Stimulated activated CD8-positive, alpha-beta memory T cell treated with anti-CD3 and anti-CD28 coated beads, Interleukin-7, amount 100 ng/mL, for 48 hours (primary cell): ENCODE measurements around the gene PLAC1.

Source experiments
- DNase-seq, 2 donors: peaks; one replicate each; pipeline ENCODE4 v3.0.0-alpha.2; 2020; ENCODE audit warnings: low read depth in 1 of 2; ENCODE audit errors: extremely low read depth in 1 of 2

PLAC1 gene

DNA sequence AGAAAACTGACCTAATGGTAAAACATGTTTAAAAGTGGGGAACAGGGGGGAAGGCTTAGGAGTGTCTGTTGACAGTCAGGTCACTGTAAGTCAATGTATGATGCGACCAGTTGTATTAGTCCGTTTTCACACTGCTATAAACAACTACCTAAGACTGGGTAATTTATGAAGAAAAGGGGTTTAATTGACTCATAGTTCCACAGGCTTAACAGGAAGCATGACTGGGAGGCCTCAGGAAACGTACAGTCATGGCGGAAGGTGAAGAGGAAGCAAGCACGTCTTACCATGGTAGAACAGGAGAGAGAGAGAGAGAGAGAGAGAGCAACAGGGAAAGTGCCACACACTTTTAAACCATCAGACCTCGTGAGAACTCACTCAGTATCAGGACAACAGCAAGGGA, 13.0 kb upstream of the PLAC1 start:
- no peak for DNase-seq

DNA sequence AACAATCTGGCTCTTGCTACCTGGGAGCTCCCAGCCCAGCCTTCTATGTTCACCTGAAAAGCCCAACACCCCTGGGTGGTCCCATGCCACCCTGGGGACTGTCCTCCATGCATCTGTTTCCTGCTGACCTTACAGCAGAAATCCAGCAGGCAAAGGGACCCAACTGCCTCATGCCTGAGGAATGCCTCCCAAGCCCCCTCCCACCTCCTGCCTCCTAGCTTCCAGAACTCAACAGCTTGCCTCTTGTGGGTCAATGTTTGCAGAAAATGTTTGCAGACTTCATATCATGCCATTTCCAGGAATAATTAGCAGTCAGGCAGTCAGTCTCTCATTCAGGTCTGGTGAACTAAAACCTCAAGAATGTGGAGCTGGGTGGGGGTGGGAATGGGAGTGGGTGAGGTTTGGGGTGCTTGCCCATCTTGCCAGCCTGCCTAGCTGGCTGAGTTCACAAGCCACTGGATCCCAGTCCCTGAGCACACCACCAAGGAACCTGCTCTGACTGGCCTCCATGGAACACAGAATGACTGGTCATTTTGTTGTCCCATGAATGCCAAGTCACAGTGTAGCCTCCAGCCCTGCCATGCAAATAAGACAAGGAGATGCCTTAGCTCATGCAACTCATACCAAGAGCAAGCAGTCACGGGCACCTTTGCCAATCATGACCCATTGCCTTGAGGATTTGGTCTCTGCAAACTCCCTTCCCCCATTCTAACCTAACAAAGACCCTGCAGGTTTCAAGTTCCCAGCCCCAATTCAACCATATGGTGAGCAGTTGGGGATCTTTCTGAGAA, 12.1 kb upstream of the PLAC1 start:
- DNase-seq: no peak

DNA sequence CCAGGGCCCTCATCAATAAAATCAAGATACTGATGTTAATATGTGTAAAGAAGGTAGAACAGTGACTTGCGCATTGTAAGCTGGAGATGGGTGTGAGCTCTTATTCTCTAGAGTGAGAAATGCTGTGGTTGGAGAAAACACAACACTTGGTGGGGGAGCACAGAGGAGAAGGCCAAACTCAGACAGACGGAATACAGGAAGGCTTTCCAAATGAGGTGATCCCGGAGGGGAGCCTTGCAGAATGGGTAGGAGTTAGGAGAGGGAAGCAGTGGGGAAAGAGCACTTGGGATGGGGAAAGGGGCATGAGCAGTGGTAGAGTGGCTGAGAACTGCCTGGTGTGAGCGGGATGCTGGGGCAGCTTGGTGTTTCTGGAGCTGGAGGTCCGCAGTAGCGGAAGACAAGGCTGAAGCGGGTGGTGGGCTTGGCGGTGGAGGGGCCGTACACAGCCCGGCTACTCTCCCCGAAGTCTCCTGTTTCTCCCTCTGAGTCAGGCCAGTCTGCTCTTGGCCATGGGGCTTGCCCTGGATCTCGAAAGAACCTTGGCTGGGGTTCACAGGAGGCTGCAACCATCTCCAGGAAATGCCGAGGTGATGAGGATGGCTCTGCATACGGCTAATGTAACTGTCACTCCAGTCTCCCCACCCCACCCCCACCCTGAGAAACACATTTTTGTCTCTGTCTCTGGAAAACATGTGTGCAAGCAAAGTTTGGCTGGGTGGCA, 11.3 kb upstream of the PLAC1 start:
- no peak for DNase-seq

DNA sequence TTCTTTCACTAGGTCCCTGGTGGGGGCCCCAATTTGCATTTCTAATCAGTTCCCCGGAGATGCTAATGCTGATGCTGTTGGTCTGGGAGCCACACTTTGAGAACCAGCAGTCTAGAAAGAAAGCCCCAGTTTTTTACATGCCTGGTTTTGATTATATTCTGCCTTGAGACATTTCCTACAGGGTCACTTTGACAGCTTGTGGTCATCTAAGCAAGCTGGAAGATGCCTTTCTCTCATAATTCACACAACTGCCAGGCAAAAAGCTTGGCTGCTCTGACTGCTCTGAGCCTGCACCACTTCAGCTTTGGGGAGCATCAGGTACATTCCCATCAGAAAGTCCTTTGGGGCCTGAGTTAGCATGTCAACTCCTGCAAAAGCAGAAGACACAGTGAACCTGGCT, 5.9 kb upstream of the PLAC1 start:
- DNase-seq: no peak

DNA sequence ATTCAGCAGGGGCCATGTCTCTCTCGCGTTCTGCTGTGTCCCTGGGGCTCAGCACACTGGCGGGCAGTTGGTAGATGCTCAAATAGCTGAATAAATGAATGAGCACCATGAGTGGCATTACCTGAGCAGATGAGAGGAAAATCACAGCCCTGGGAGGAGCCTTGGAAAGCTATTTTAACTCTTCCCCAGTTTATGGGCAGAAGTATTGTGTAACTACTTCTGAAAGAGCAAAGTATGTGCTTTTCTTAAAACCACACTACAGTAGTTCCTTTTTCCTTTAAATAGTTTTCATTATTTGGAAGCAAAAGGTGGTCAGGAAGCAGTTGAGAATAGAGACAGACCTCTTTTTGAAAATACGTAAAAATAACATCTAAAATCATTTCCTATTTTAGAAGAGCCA, 3.0 kb upstream of the PLAC1 start:
- DNase-seq: no peak

DNA sequence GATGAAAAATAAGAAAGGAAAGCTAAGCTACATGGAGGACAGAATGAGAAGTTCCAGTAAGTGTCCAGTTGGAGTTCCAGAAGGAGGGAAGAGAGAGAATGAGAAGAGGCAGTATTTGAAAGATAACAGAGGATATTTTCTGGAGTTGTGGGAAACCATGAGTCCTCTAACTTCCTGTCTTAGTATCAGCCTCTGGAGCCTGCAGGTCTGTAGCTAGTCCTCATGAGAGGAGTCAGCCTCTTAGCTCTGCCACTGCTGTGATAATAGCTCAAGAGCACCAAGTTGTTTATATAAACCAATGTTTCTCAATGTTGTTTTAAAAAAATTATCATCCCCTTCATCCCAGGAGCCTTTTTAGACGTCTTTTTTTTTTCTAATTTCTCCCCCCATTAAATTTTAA, 2.4 kb upstream of the PLAC1 start:
- no peak for DNase-seq

DNA sequence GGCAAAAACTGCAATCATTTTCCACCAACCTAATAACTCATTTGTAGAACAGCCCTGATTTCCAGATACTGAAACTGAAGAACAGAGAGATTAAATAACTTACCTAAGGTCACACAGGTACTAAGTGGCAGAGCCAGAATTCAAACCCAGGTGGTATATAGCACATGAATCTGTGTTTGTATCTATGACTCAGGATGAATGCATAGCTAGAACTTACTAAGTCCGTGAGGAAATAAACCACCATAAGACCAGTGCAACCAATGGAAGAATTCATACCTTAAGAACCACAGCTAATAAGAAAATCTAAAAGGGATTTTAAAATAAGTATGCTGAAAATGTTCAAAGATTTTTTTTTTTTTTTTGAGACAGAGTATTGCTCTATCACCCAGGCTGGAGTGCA, 1.5 kb upstream of the PLAC1 start:
- no peak for DNase-seq

DNA sequence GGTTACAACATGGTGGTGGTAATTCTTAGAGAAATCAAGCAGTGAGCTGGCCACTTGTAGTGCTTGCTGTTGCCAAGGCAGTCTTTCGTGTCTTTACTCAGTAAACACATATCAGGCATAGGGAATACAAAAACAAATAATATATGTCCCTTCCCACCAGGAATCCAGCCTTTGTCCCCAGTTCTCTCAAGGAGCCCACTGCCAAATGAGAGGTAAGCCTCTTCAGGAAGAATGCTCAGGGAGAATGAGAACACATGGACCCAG, 421 bp upstream of the PLAC1 start:
- no peak for DNase-seq

DNA sequence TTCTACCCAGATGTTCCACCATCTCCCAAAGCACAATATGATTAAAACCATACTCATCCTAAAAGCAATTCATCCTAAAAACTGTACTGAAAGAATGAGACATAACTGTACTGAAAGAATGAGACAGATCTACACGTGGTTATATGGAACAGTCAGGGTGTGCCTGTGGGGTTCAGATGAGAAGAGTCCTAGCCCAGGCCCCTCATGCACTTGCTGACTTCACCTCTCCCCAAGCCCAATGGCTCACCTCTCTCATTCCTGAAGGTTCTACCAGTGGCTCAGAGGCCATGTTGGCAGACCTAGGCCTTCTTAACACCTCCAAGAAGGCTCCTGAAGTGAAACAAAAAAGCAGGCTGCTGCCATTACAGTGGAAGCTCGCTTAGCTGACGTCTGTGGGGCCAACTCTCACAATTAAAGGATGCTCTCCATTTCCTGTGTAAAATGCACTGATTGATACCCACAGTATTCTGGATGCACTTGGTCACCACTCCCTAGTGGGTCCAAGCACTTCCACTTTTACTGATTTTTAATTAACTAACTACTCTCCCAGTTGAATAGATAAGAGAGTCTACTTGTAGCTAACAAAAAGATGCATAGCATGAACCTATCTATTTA, 3.8 kb downstream of the PLAC1 start:
- peak; percentile 5 to 45 for DNase-seq

DNA sequence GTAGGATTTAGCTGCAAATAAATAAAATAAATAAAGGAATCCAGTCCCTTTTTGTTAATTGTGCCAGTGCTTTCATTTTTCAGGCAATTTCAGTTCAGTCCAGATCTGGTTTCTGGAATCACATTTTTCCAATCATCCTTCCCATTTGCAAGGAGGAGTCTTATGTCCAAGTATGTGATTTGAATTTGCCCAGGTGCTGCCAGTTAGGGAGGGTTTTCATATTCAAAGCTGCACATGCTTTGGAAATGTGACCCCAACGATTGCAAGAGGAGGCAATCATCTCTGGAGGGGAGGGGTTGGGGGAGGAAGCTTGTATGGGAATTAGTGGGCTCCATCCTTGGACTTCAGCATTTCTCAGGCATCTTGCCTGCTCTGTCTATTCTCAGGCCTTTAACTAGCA, 4.4 kb downstream of the PLAC1 start:
- DNase-seq: no peak

DNA sequence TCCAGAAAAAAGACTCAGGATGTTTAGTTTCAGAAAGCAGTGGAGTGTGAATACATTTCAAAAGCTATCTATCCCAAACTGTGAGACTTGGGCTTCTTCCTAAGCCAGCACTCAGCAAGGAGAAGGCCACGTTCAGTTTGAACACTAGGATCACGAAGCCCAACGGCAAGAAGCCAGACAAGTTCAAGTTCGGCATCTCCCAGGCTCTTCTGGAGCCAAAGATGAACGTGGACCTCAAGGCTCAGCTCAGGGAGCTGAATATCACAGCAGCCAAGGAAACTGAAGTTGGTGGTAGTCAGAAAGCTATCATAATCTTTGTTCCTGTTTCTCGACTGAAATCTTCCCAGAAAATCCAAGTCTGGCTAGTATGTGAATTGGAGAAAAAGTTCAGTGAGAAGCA, 7.6 kb downstream of the PLAC1 start:
- DNase-seq: no peak

DNA sequence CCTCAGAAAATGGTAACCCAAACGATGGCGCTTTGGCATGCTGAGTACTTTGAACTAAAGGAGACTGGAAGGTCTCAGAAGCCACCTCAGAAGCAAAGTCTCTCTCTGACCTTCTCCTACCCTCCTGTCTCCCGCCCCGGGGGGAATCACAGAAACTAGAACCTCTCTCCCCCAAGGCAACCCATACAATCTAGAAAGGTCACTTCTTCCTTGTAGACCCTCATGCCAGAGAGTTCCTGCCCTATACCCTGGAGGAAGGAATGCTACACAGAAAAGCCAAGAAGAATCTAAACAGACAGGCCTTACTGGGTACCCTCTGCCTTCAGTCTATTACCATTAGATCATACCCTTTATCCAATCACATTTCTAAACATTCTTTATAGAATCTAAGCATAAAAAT, 8.5 kb downstream of the PLAC1 start:
- no peak for DNase-seq

DNA sequence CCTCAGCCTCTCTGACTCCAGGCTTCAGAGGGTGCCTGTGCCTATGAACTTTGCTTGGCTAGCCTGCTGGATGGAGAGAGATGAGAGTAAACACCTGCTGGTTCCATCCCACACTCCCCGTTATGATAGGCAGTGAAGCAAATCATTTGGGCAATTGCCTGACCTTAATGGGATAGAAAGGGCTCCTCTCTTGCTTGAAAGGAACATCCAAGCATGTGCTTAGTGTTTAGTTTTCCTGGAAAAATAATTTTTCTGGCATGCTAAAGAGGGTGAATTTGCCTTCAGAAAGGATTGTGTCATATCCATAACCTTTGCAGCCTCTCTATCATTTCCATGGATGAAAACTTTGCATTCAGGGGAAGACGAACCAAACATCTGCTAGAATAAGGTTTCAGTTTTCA, 10.8 kb downstream of the PLAC1 start:
- no peak for DNase-seq

DNA sequence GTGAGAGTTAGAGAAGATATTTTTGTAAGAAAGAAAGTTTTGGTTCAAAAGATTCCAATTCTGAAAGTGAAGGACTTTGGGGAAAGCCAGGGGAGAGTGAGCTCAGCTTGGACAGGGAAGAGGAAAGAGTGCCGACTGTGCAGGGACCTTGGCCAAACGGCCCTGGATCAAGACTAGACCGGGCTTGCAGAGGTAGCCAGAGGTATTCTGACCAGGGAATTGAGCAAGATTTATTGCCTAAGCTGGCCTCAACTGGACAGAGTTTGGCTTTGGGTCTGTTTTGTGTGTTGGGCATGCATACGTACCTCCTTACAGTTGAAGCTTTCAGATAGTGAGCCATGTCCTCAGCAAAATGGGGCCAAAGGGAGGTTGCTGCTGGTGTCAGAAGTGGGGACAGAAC, 11.6 kb downstream of the PLAC1 start:
- no peak for DNase-seq

DNA sequence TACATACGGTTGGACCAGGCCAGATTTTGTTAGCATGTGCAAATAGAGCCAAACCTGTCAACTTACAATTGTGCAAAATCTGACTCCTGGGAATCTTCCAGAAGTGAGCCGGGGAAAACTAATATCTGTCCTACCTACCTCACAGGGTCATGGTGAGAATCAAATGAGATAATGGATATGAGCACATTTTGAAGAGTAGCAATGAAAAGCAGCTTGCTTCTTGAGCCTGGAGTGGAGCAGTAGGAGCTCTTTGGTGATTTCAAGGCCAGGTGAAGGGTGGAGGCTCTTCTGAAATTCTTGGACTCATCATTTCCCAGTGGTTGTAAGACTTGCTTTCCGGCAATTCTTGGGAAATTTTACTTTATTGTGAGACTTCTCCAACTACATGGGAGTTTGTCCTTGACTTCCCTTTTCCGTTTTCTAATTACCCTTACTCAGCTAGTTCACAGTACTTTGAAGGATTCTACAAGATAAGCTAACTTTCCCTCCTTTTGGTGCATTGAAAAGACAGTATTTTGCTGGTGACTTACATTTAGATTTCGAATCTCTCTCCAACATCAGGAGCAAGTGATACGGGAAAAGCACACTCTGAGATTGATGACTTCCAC, 12.2 kb downstream of the PLAC1 start:
- no peak for DNase-seq

DNA sequence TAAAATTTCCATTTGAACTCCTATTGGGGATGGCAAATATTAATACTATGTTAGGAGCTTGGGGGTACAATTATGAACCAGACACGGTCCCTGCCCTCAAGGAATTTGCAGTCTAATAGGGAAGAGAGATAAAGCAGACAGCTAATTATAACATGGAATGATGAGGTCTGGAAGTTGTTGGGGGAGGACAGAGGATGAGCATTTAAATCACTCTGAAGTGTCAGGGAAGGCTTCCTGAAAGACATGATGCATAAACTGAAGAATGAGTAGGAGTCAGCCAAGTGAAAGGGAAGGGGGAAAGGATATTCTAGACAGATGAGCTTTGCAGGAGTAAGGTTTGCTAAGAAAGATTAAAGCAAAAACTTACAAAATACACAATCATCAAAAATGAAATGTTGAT, 15.9 kb downstream of the PLAC1 start:
- no peak for DNase-seq

DNA sequence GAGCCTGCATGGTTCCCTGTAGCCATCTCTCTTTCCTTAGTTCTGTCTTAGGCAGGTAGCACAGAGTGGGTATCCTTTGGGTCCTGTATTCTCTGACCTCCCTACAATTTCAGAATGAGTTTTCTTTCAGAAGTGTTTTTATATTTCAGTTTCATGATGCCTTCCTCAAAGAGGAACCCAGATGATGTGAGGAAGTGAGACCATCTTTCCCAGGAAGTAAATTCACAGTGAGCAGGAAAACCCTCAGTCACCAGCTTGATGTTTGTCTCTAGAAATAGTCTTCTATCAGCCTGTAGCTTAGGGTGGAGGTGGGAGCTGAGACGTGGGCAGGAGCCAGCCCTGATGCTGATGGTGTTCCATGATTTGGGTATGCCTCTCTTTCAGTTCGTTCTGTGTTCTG, 16.9 kb downstream of the PLAC1 start:
- DNase-seq: no peak

DNA sequence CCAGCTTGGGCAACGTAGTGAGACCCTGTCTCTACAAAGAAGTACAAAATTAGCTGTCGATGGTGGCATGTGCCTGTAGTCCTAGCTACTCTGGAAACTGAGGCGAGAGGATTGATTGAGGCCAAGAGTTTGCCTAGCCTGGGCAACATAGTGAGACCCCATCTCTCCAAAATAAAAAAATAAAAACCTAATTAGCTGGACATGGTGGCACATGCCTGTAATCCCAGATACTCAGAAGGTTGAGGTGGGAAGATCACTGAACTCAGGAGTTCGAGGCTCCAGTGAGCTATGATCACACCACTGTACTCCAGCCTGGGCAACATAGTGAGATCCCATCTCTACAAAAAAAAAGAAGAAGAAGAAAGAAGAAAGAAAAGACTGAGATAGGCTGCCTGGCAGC, 17.4 kb downstream of the PLAC1 start:
- no peak for DNase-seq

DNA sequence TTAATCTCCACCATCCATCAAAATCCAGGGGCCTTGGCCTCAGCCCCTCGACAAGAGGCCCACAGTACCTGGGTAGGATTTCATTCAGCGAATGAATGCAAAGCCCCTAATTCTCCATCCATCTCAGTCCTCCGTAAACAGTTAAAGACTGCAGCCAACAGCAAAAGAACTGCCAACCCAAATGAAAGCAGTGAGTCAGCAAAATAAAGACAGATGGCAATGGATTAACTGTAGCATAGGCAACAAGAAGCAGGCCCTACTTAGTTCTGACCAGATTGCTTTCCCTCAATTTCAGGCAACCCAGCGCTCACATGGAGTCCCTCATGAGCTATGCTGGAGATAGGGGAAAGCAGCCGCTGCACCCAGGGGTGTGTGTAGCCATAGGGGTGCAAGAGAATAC, 21.4 kb downstream of the PLAC1 start:
- no peak for DNase-seq

DNA sequence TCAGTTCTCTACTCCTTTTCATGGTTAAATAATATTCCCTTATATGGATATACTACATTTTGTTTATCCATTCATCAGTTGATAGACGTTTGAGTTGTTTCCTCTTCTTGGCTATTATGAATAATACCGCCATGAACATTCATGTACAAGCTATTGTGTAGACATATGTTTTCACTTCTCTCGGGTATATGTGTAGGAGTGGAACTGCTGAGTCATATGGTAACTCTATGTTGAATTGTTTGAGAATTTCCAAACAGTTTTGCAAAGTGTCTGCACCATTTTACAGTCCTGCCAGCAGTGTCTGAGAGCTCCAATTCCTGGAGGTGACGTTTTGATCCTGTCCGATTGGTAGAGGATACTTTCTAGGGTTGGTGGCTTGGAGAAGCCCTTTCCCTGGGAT, 23.6 kb downstream of the PLAC1 start:
- DNase-seq: no peak

DNA sequence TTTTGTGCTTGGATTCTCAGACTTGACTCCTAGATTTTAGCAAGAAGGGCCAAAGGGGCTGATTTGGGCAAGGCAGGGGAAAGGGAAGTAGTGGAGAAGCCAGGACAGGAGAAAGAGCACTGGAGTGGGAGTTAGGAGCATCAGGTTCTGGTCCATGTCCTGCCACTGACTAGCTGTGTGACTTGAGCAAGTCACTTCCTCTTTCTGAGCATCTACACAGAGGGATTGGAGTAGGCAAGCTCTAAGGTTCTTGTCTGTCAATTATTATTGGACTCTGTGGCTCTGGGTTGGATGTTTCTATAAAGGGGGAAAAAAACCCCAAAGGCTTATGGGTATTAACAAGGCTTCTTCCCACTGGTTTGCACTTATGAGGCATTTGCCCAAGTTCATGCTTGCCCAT, 24.4 kb downstream of the PLAC1 start:
- DNase-seq: no peak

DNA sequence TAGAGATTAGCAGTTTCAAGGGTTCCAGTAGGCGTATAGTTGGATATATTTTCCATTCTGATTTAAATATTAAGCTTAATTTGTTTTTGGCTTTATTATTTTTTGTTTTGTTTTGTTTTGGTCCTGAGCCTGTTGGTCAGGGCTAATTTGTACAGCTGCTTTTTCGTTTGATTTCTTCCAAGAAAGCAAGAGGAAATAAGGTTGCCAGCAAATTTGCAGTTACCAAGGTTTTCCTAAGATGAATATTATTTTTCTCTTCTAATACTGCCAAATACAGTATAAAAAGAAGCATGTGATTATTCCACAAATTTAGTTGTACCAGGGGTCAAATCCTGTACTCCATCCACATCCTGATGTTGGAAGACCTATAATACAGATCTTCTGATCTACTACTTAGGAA, 24.9 kb downstream of the PLAC1 start:
- no peak for DNase-seq
